ENCODE data around the gene ZFP36L1.

- TF ChIP-seq CTCF (conservative IDR thresholded peaks at IDR 0.05; ENCODE audit: low read depth, low read length), result no peak
- TF ChIP-seq EZH2 (IDR thresholded peaks at IDR 0.05; ENCODE audit: borderline replicate concordance, low read depth, low read length, poor library complexity, severe bottlenecking), result no peak
Observed at GRCh38 chr14:68791902-68792677, 777 bp downstream of the ZFP36L1 start.
